Uterus (tissue), 4 donors: ENCODE results near the gene OMD. TPM values are rescaled to one million over a fixed set of nuclear protein-coding genes. Genes with fewer than 3 reads are reported as not detected.

ENCODE experiments used
- DNase-seq, 2 donors: peaks; one replicate each; pipeline ENCODE4 v3.0.0-alpha.2; 2019 to 2020
- H3K27ac ChIP-seq, 2 donors: fragments of 200-600 bp; sonication (generic); 1 replicate in 1 of 2; 2 replicates in 1 of 2; pipeline ENCODE4 v1.5.1; 2016 to 2018
- H3K27me3 ChIP-seq, 2 donors: fragments of 200-600 bp; sonication (generic); one replicate each; pipeline ENCODE4 v1.5.1; 2018 to 2019; ENCODE audit warnings: control low read depth in 1 of 2
- H3K36me3 ChIP-seq, 2 donors: fragments of 200-600 bp; sonication (generic); one replicate each; pipeline ENCODE4 v1.5.1; 2019; ENCODE audit warnings: control low read depth in 1 of 2
- H3K4me1 ChIP-seq, 2 donors: fragments of 200-600 bp; sonication (generic); one replicate each; pipeline ENCODE4 v1.5.1; 2018 to 2019; ENCODE audit warnings: control low read depth in 1 of 2
- H3K4me3 ChIP-seq, 2 donors: fragments of 200-600 bp; sonication (generic); 1 replicate in 1 of 2; 2 replicates in 1 of 2; pipeline ENCODE4 v1.5.1; 2018 to 2019; ENCODE audit warnings: mild to moderate bottlenecking in 1 of 2
- H3K9me3 ChIP-seq, 2 donors: fragments of 200-600 bp; sonication (generic); one replicate each; pipeline ENCODE4 v1.5.1; 2019; ENCODE audit warnings: control low read depth in 1 of 2
- POLR2A ChIP-seq, 2 donors: fragments of 450-650 bp; IDR thresholded peaks; one replicate each; pipeline ENCODE4 v1.6.1; 2016; ENCODE audit warnings: antibody characterized with exemption in 2 of 2, mild to moderate bottlenecking in 1 of 2, moderate library complexity in 1 of 2
- intact Hi-C: fragments of 100-400 bp; cut with DNase I; formaldehyde crosslinking; loops from one replicate; pipeline ENCODE4 v1.15.1; 2023; ENCODE audit warnings: low total_unique reads
- total RNA-seq, 4 donors: library from RNA; depleted of rRNA in 3 of 4; stranded (reverse); fragments of >200 nt in 3 of 4; gene quantifications; one replicate each; pipeline versions ENCODE4 v1.1.0 to v1.2.4, GENCODE V29; 2014 to 2023
- TF ChIP-seq, protein P1 (sequence below), 4 experiments: fragments of 200-600 bp in 2 of 4; fragments of 450-650 bp in 2 of 4; sonication (generic) in 2 of 4; IDR thresholded peaks; one replicate each; pipeline ENCODE4 v1.5.1; 2016 to 2019; ENCODE audit warnings: antibody characterized with exemption in 4 of 4, mild to moderate bottlenecking in 2 of 4, moderate library complexity in 1 of 4
- donor health status: DM: yes; HTN: yes; CAD: no.

The OMD gene
- total RNA-seq, 4 donors from 2014 or later: 8.5 to 24.4 (median 11.1) TPM

DNA sequence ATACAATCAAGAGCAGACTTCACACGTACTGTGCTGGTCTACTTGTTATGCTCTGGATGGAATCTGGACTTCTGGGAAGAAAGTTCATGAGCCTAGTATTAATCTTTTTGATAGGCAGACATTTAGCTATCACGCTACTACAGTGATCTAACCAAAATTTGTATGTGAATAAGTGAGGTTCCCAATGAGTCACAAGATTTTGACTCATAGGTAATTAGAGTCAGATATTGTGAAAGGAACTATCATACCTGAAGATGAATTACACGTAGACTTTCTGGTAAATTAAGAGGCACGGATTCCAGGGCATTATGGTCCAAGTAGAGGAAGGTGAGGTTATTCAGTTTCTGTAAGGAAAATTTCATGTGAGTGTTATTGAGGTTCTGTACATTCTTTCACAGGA is 38.3 kb downstream of the OMD start:
- no peaks in the 10 kb centered on the region for H3K27me3 ChIP-seq
- TF ChIP-seq, protein P1, sequence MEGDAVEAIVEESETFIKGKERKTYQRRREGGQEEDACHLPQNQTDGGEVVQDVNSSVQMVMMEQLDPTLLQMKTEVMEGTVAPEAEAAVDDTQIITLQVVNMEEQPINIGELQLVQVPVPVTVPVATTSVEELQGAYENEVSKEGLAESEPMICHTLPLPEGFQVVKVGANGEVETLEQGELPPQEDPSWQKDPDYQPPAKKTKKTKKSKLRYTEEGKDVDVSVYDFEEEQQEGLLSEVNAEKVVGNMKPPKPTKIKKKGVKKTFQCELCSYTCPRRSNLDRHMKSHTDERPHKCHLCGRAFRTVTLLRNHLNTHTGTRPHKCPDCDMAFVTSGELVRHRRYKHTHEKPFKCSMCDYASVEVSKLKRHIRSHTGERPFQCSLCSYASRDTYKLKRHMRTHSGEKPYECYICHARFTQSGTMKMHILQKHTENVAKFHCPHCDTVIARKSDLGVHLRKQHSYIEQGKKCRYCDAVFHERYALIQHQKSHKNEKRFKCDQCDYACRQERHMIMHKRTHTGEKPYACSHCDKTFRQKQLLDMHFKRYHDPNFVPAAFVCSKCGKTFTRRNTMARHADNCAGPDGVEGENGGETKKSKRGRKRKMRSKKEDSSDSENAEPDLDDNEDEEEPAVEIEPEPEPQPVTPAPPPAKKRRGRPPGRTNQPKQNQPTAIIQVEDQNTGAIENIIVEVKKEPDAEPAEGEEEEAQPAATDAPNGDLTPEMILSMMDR (IDR thresholded peaks at IDR 0.05): no peak
- no peak for TF ChIP-seq POLR2A (IDR thresholded peaks at IDR 0.05)
- H3K27ac ChIP-seq: peak overlapping the region; percentile 62 to 73
- intact Hi-C loops: no loop called here
- DNase-seq: no peak
- no peak overlapping the region for H3K4me3 ChIP-seq
- peaks cover 0 to 9% of the 10 kb centered on the region in 2 donors for H3K4me1 ChIP-seq
- H3K36me3 ChIP-seq: no peaks in the 10 kb centered on the region
- no peaks in the 10 kb centered on the region for H3K9me3 ChIP-seq

DNA sequence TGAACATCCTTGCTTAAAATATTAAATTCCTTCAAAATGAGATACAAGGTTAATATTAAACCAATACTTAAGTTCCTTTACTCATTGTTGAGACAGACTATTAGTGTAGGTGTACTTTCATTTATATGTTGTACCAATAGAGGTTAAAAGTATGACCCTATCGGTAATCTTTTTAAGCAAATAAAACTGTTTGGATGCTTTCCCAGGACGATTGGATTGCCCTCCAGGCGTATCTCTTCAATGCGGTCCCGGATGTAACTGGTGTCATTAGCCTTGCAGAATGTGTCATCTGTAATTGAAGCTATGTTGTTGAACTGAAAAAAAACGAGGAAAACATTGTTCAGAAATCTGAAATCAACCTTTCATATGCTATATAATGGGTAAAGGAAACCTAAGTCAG is 38.8 kb downstream of the OMD start:
- intact Hi-C loops: no loop called here
- no peak for DNase-seq
- Histone ChIP-seq H3K9me3 (no peaks in the 10 kb centered on the region), H3K27ac (peak overlapping the region; percentile 62 to 73), H3K36me3 (no peaks in the 10 kb centered on the region), H3K27me3 (no peaks in the 10 kb centered on the region), H3K4me3 (no peak overlapping the region), H3K4me1 (peaks cover 0 to 9% of the 10 kb centered on the region in 2 donors)
- no peak for TF ChIP-seq POLR2A (IDR thresholded peaks at IDR 0.05)
- TF ChIP-seq, protein P1 (IDR thresholded peaks at IDR 0.05): no peak

DNA sequence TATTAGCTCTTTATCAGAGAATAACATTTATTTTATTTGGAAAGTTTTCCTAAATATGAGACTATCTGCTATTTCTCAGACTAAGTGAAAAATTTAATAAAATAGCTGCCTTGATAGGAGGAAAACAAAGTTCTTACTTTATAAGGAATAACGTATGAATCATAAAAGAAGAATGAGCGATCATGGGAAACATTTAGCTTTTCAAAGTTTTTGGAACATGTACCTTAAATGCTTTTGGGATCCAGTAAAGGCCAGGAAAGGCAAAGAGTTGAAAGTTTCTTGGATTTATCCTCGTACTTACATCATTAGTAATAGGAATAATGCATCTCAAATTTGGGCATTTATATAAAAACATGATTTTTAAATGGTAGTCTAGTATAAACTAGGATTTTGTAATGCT is 39.3 kb downstream of the OMD start:
- intact Hi-C loops: no loop called here

DNA sequence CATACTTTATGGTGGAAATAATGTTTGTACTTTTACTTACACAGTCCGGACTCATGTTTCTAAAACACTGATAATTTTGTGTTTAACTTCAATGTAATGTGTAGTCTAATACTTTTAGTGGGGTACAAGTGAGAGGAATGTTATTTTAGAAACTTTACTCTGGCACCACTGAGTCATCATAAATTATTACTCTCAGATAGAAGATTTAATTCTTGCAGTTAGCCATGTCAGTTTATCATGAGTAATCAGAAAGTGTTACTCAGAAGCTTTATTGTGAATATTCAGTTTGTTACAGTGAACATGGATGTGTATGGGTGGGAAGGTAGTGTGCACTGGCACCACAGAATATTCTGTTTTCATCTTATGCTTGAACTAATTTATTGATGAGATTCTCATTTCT is 39.9 kb downstream of the OMD start:
- H3K27ac ChIP-seq: peak overlapping the region; percentile 62 to 73
- no peaks in the 10 kb centered on the region for H3K9me3 ChIP-seq
- H3K27me3 ChIP-seq: no peaks in the 10 kb centered on the region
- no peaks in the 10 kb centered on the region for H3K36me3 ChIP-seq
- peaks cover 0 to 9% of the 10 kb centered on the region in 2 donors for H3K4me1 ChIP-seq
- no peak overlapping the region for H3K4me3 ChIP-seq
- no peak for DNase-seq
- intact Hi-C loops: no loop called here
- TF ChIP-seq, protein P1 (IDR thresholded peaks at IDR 0.05): no peak
- no peak for TF ChIP-seq POLR2A (IDR thresholded peaks at IDR 0.05)

More for the DNA sequence above, 39.3 kb downstream of the OMD start:
- Histone ChIP-seq H3K36me3 (no peaks in the 10 kb centered on the region), H3K9me3 (no peaks in the 10 kb centered on the region), H3K27ac (peak overlapping the region; percentile 62 to 73), H3K4me1 (peaks cover 0 to 9% of the 10 kb centered on the region in 2 donors), H3K4me3 (no peak overlapping the region), H3K27me3 (no peaks in the 10 kb centered on the region)
- no peak for TF ChIP-seq POLR2A (IDR thresholded peaks at IDR 0.05)
- TF ChIP-seq, protein P1 (IDR thresholded peaks at IDR 0.05): no peak
- no peak for DNase-seq

DNA sequence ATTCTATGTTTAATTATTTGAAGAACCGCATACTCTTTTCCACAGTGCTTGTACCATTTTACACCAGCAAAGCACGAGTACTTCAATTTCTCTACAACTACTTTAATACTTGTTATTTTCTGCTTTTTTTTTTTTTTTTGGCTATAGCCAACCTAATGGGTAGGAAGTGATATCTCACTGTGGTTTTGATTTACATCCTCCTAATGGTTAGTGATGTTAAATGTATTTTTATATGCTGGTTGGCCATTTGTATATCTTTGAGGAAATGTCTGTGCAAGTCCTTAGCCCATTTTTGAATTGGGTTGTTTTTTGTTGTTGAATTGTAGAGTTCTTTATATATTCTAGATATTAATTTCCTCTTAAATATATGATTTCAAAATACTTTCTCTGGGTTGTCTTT is 42.5 kb downstream of the OMD start:
- no peaks in the 10 kb centered on the region for H3K36me3 ChIP-seq
- no peaks in the 10 kb centered on the region for H3K9me3 ChIP-seq
- H3K4me1 ChIP-seq: peaks cover 0 to 9% of the 10 kb centered on the region in 2 donors
- no peak overlapping the region for H3K27ac ChIP-seq
- no peak for DNase-seq
- no peaks in the 10 kb centered on the region for H3K27me3 ChIP-seq
- intact Hi-C loops: no loop called here
- H3K4me3 ChIP-seq: no peak overlapping the region
- TF ChIP-seq, protein P1 (IDR thresholded peaks at IDR 0.05): no peak
- no peak for TF ChIP-seq POLR2A (IDR thresholded peaks at IDR 0.05)
